Measurements from ENCODE around the gene PXK.

The PXK gene

GRCh38 chr3:58383904-58384303, 51.2 kb downstream of the PXK start:
- no peak for TF ChIP-seq ZSCAN16 (tag by site-specific recombination; IDR thresholded peaks at IDR 0.05)
- TF ChIP-seq ZNF366 (tag by site-specific recombination; conservative IDR thresholded peaks at IDR 0.05), result no peak
- no peak for TF ChIP-seq ZSCAN18 (tag by site-specific recombination; IDR thresholded peaks at IDR 0.05)
- TF ChIP-seq ZBTB8A (tag by site-specific recombination; IDR thresholded peaks at IDR 0.05), result no peak
- no peak for TF ChIP-seq ZNF248 (tag by site-specific recombination; IDR thresholded peaks at IDR 0.05)
- TF ChIP-seq ZNF140 (tag by site-specific recombination; IDR thresholded peaks at IDR 0.05), result no peak
- no peak for TF ChIP-seq ZEB2 (tag by site-specific recombination; IDR thresholded peaks at IDR 0.05)
- no peak for TF ChIP-seq ZNF391 (tag by site-specific recombination; IDR thresholded peaks at IDR 0.05; ENCODE audit: borderline replicate concordance, low read depth)
- TF ChIP-seq ZNF660 (tag by site-specific recombination; IDR thresholded peaks at IDR 0.05), result no peak
- no peak for TF ChIP-seq ZNF112 (tag by site-specific recombination; IDR thresholded peaks at IDR 0.05)
- no peak for TF ChIP-seq ZNF394 (tag by site-specific recombination; IDR thresholded peaks at IDR 0.05; ENCODE audit: borderline replicate concordance)
- TF ChIP-seq ZNF184 (tag by site-specific recombination; IDR thresholded peaks at IDR 0.05), result no peak
- TF ChIP-seq ZNF571 (tag by site-specific recombination; IDR thresholded peaks at IDR 0.05), result no peak
- no peak for TF ChIP-seq REST (tag by site-specific recombination; IDR thresholded peaks at IDR 0.05)
- no peak for TF ChIP-seq ZNF48 (tag by site-specific recombination; IDR thresholded peaks at IDR 0.05)
- TF ChIP-seq ZNF654 (tag by site-specific recombination; IDR thresholded peaks at IDR 0.05; ENCODE audit: low read depth), result no peak
- TF ChIP-seq ZNF530 (tag by site-specific recombination; IDR thresholded peaks at IDR 0.05; ENCODE audit: low read depth), result no peak
- no peak for TF ChIP-seq ZNF792 (tag by site-specific recombination; IDR thresholded peaks at IDR 0.05)
- TF ChIP-seq ZBTB48 (tag by site-specific recombination; IDR thresholded peaks at IDR 0.05), result no peak
- peaks cover 0 to 30% of the 10 kb centered on the region in 2 experiments; a peak in 1 of 3 replicates for H3K36me3 ChIP-seq (ENCODE audit: control insufficient read depth in 2 of 2, insufficient read depth in 1 of 2, low read length in 2 of 2)
- CTCF ChIA-PET, result no interaction called here
- H3K4me3 ChIP-seq (ENCODE audit: low read depth, low read length), result no peak overlapping the region
- H3K27ac ChIP-seq (ENCODE audit: extremely low read depth, low read depth, low read length), result no peak overlapping the region
- POLR2A ChIA-PET, result interaction anchor here (0.6 kb wide), 1 partner anchor 49 kb away, joined by 7 read pairs; no protein-coding TSS in a partner anchor
- H3K4me1 ChIP-seq (ENCODE audit: control insufficient read depth, insufficient read depth, low read length), result no peaks in the 10 kb centered on the region
- no peaks in the 10 kb centered on the region for H3K9me3 ChIP-seq (ENCODE audit: control insufficient read depth, insufficient read depth, low read depth, low read length)

GRCh38 chr3:58384381-58385090, 51.8 kb downstream of the PXK start:
- Histone ChIP-seq H3K36me3 (ENCODE audit: control insufficient read depth in 2 of 2, insufficient read depth in 1 of 2, low read length in 2 of 2) (peaks cover 0 to 30% of the 10 kb centered on the region in 2 experiments; a peak in 1 of 3 replicates), H3K4me1 (ENCODE audit: control insufficient read depth, insufficient read depth, low read length) (no peaks in the 10 kb centered on the region), H3K4me3 (ENCODE audit: low read depth, low read length) (no peak overlapping the region), H3K9me3 (ENCODE audit: control insufficient read depth, insufficient read depth, low read depth, low read length) (no peaks in the 10 kb centered on the region), H3K27ac (ENCODE audit: extremely low read depth, low read depth, low read length) (no peak overlapping the region)
- ChIA-PET POLR2A (no interaction called here), CTCF (no interaction called here)
- TF ChIP-seq ZNF146 (tag by site-specific recombination; IDR thresholded peaks at IDR 0.05), result no peak
- TF ChIP-seq EGR2 (tag by site-specific recombination; IDR thresholded peaks at IDR 0.05; ENCODE audit: low read depth), result no peak
- TF ChIP-seq ZNF266 (tag by site-specific recombination; IDR thresholded peaks at IDR 0.05; ENCODE audit: low read depth), result no peak
- no peak for TF ChIP-seq ZNF292 (tag by site-specific recombination; IDR thresholded peaks at IDR 0.05; ENCODE audit: borderline replicate concordance, low read depth)
- no peak for TF ChIP-seq ZNF37A (tag by site-specific recombination; IDR thresholded peaks at IDR 0.05)
- no peak for TF ChIP-seq ZNF48 (tag by site-specific recombination; IDR thresholded peaks at IDR 0.05)
- TF ChIP-seq ZNF302 (tag by site-specific recombination; IDR thresholded peaks at IDR 0.05; ENCODE audit: low read depth), result no peak
- no peak for TF ChIP-seq KLF7 (tag by site-specific recombination; IDR thresholded peaks at IDR 0.05; ENCODE audit: borderline replicate concordance)
- TF ChIP-seq ZNF768 (tag by site-specific recombination; IDR thresholded peaks at IDR 0.05), result no peak
- TF ChIP-seq ZNF654 (tag by site-specific recombination; IDR thresholded peaks at IDR 0.05; ENCODE audit: low read depth), result no peak
- TF ChIP-seq ZNF529 (tag by site-specific recombination; IDR thresholded peaks at IDR 0.05; ENCODE audit: insufficient replicate concordance), result no peak

All from HEK293 (cell line).